Hematopoietic multipotent progenitor cell (in vitro differentiated cells): ENCODE results near the gene SH3YL1. TPM values are rescaled to one million over a fixed set of nuclear protein-coding genes. Genes with fewer than 3 reads are reported as not detected.
"Not testable (repeated sequence)": the region's sequence is repeated elsewhere in the genome, so short reads cannot be mapped to it uniquely, and the experiment has no call there.

Experiments
- DNase-seq, 3 donors: peaks; one replicate each; pipeline ENCODE4 v3.0.0-alpha.2; 2011 to 2015; ENCODE audit warnings: low read depth in 2 of 3, low spot score in 2 of 3
- total RNA-seq: library from RNA; depleted of rRNA; stranded (reverse); fragments of >200 nt; gene quantifications from one replicate; pipeline ENCODE4 v1.2.3, GENCODE V29; 2012

SH3YL1 gene
- total RNA-seq, 1 donor, result 13.2 TPM

- no peak for DNase-seq
Observed at GRCh38 chr2:185221-185620, 78.6 kb downstream of the SH3YL1 start.

GRCh38 chr2:184695-185094, 79.1 kb downstream of the SH3YL1 start:
- no peak for DNase-seq

DNA sequence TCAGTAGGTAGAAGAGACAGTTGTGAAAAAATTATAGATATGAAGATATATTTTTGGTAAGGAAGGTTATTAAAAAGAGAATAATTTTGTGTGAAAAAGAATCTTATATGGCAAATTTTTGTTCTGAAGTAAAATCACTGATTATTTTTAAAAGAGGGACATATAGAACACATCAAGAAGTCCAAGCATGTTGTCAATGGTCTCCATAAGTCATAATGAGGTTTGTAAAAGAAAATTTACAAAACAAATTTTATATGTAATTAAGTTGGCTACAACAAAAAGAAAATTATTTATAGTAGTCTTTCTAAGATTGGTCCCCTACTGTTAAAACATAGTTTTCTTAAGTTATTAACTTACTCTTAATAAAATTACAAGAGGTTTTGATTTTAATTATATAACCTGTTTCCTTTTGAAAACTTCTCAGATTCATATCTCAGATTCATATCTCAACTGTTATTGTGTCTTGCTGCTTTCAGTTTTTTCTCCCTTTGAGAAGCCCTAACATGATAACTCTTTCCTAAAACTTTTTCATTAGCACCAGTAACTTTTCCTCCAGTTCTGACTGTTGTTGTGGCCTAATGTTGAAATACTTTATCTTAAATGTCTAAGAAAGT, 81.2 kb downstream of the SH3YL1 start:
- DNase-seq, result no peak

- DNase-seq, result no peak
Observed at GRCh38 chr2:180311-180710, 83.5 kb downstream of the SH3YL1 start.

GRCh38 chr2:179886-180285, 83.9 kb downstream of the SH3YL1 start:
- no peak for DNase-seq

GRCh38 chr2:177733-178132, 86.1 kb downstream of the SH3YL1 start:
- no peak for DNase-seq

GRCh38 chr2:176917-177316, 86.9 kb downstream of the SH3YL1 start:
- no peak for DNase-seq

DNA sequence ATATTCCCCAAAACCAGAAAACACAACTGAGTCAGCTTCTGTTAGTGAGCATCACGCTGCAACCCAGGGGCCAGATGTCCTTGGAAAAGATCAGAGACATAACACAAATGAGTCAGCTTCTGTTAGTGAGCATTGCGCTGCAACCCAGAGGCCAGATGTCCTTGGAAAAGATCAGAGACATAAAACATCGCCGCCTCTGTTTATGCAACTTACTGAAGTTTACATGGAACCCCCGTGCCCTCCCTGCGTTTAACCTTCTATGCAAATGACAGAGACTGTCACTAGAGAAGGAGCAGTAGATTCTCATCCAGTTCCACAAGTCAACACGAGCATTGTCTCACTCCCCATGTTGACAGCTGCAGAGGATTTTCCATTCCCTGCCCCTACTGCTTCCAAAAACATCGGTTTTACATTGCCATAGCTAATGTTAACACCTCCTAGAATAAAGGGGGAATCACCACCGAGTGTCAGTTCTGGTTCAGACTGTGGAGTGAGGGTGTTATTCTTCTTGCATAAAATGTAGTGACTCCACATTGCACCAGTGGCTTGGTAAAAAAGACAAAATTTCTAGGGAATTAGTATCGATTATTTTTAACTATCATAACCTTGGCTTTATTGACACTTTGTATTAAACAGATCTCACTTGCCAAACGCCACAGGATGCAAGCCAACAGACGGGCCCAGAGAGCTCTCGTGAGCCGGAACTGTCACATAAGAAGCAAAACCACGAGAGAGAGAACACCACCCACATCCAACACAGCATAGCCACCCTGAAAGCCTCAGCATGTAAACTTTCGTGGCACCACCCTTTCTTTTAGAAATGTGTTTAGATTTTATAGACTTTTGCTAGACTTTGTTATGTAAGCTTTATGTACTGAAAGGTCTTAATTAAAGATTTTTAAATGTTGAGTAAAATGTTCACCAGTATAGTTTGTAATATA, 87.7 kb downstream of the SH3YL1 start:
- DNase-seq, result no peak

DNA sequence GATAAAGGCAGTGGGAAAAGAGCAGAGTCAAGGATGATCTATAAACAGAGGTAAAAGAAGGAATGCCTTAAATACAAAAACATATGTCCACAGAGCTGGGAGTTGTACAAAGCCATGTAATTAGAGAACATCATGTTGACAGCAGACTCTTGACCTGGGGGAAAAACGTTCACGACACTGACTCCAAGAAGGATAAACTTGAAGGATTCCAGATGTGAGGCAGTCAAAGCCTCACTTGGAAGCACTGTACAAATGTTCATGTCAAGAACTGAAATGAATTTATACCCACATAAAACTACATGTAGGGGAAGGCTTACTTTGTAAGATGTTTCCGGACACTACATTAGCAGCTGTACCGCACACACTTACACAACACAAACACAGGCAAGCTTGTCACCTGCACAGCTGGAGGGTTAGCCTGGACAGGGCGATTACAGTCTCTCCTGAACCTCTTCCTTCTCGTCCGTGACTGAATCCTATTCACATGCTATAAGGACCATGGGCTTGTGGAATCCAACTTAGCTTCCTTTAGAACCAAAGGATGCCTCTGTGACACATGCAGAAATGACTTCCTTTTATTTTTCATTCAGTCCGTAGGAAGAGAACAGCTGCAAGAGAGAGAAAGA, 88.6 kb downstream of the SH3YL1 start:
- no peak for DNase-seq

DNA sequence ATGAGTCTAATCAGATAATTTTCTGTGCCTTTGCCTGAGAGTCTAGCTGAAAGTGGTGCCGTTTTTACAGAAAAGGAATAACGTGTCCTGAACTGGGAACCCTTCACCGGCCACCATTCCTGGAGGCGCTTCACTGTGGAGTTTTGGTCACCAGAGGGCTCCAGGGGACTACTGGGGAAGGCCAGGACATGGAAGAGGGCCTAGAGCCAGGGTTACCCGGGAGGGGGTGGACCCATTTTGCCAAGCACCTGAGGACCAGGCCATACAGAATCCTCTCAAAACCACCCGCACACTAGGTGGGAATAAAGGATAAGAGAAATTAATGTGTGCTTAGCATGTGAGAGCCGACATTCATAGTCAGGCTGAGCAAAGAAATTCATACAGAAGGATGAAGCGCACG, 91.7 kb downstream of the SH3YL1 start:
- not testable (repeated sequence) for DNase-seq

- DNase-seq, result no peak
Observed at GRCh38 chr2:169741-170140, 94.1 kb downstream of the SH3YL1 start.

Other genes with a start within 250 kb of the SH3YL1 start
- gene FAM110C, start 217.5 kb downstream of the SH3YL1 start, total RNA-seq, result under 0.01 TPM
- gene ACP1, start 915 bp upstream of the SH3YL1 start, total RNA-seq, result 57.1 TPM
- gene ALKAL2, start 24.1 kb upstream of the SH3YL1 start, total RNA-seq, result not detected